Panc1 (cell line): Measurements from ENCODE around the gene SP100. TPM values are rescaled to one million over a fixed set of nuclear protein-coding genes. Genes with fewer than 3 reads are reported as not detected.

Source experiments
- ATAC-seq: fragments of 200-7000 bp; cut with Tn5 transposase; 2 replicates; pipeline ENCODE4 v1.9.1; 2020; ENCODE audit warnings: mild to moderate bottlenecking, moderate library complexity
- BruUV-seq: library from RNA; stranded (reverse); fragments of 400-500 nt; replicated peaks from 2 replicates; lab custom pipeline; 2021; lab: Mats Ljungman, UMichigan
- CTCF ChIA-PET: fragments of 300-600 bp; sonication (Branson Sonifier 250); formaldehyde crosslinking; loops from one replicate; lab custom pipeline; 2022; ENCODE audit warnings: antibody characterized with exemption; lab: Charles Lee
- POLR2A ChIA-PET: fragments of 300-600 bp; sonication (Branson Sonifier 250); formaldehyde crosslinking; loops from one replicate; lab custom pipeline; 2022; ENCODE audit warnings: antibody characterized with exemption; lab: Charles Lee
- DNase-seq: peaks from one replicate; pipeline ENCODE4 v3.0.0-alpha.2; 2010; ENCODE audit warnings: low read depth, low spot score
- H3K27ac ChIP-seq: 2 replicates; pipeline ENCODE4 v1.5.1; 2011; ENCODE audit warnings: mild to moderate bottlenecking, low read length, inconsistent platforms
- H3K27me3 ChIP-seq: fragments of 200-500 bp; sonication (Bioruptor generic); 2 replicates; pipeline ENCODE4 v1.6.0; 2014; ENCODE audit warnings: low read length, inconsistent platforms; ENCODE audit not compliant: control insufficient read depth, insufficient read depth
- H3K36me3 ChIP-seq: fragments of 200-500 bp; sonication (Bioruptor generic); 2 replicates; pipeline ENCODE4 v1.5.1; 2014; ENCODE audit warnings: inconsistent platforms, mild to moderate bottlenecking, low read length, moderate library complexity; ENCODE audit not compliant: control insufficient read depth, insufficient read depth
- H3K4me1 ChIP-seq: 2 replicates; pipeline ENCODE4 v1.5.1; 2011; ENCODE audit warnings: inconsistent platforms, mild to moderate bottlenecking, low read length, moderate library complexity; ENCODE audit not compliant: control insufficient read depth, insufficient read depth
- H3K4me3 ChIP-seq, 2 experiments: 2 replicates each; pipeline ENCODE4 v1.5.1; 2011 to 2012; ENCODE audit warnings: low read depth in 2 of 2, low read length in 2 of 2, mild to moderate bottlenecking in 2 of 2, inconsistent platforms in 1 of 2, moderate library complexity in 1 of 2
- H3K9me3 ChIP-seq: fragments of 200-500 bp; sonication (Bioruptor generic); 2 replicates; pipeline ENCODE4 v1.5.1; 2014; ENCODE audit warnings: low read depth, mild to moderate bottlenecking, inconsistent platforms, low read length, moderate library complexity; ENCODE audit not compliant: control insufficient read depth, insufficient read depth
- POLR2AphosphoS5 ChIP-seq: IDR thresholded peaks from 2 replicates; pipeline ENCODE4 v1.6.1; 2012; ENCODE audit warnings: mild to moderate bottlenecking, low read depth, low read length, moderate library complexity
- SIN3A ChIP-seq: IDR thresholded peaks from 2 replicates; pipeline ENCODE4 v1.6.1; 2012; ENCODE audit warnings: low read depth, mild to moderate bottlenecking, low read length, moderate library complexity, borderline replicate concordance; ENCODE audit not compliant: insufficient read depth
- TCF7L2 ChIP-seq: IDR thresholded peaks from 2 replicates; pipeline ENCODE4 v1.6.1; 2011; ENCODE audit warnings: mild to moderate bottlenecking, low read depth, low read length, inconsistent platforms
- in situ Hi-C: cut with HindIII; loops from 2 replicates; pipeline ENCODE4 v1.10.0; 2016; ENCODE audit warnings: low sequenced_read_pairs, low pct_unique_long_range_greater_than_20kb
- intact Hi-C: fragments of 100-400 bp; cut with micrococcal nuclease; formaldehyde crosslinking; loops from one replicate; pipeline ENCODE4 v1.10.0; 2022; ENCODE audit not compliant: unreplicated experiment
- total RNA-seq: library from RNA; stranded (reverse); gene quantifications from one replicate; pipeline ENCODE4 v1.2.1, GENCODE V29; 2021; ENCODE audit not compliant: unreplicated experiment
- TF ChIP-seq, protein P1 (sequence below): fragments of 450-650 bp; IDR thresholded peaks from 2 replicates; pipeline ENCODE4 v1.5.1; 2017; ENCODE audit warnings: mild to moderate bottlenecking
- TF ChIP-seq, protein P2 (sequence below), 2 experiments: IDR thresholded peaks; 2 replicates each; pipeline ENCODE4 v1.6.1; 2011 to 2012; ENCODE audit warnings: low read depth in 2 of 2, control low read depth in 1 of 2, low read length in 1 of 2, mild to moderate bottlenecking in 1 of 2, moderate library complexity in 1 of 2; ENCODE audit not compliant: insufficient read depth in 1 of 2

Gene SP100
- total RNA-seq, 1 experiment from 2014 or later = 27.2 TPM

DNA sequence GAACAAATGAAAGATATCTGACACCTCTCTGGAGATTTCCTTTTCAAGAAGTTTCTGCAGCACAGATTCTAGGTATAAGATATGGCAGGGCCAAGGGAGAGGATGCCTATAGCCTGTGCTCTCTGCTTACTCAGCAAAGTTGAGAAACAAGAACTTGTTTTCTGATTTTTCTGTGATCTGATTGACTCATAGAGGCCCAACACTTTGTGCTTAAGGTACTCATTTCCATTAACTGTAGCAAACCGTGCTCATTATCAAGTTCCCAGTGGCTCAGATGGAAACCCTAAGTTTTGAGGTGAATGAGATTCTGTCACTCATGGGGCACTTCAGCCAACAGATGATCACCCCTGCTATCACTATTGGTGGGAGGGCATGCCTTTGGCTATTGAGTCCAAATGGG, 124.3 kb downstream of the SP100 start:
- in situ Hi-C loops = no loop called here
- BruUV-seq = no TSS peak

DNA sequence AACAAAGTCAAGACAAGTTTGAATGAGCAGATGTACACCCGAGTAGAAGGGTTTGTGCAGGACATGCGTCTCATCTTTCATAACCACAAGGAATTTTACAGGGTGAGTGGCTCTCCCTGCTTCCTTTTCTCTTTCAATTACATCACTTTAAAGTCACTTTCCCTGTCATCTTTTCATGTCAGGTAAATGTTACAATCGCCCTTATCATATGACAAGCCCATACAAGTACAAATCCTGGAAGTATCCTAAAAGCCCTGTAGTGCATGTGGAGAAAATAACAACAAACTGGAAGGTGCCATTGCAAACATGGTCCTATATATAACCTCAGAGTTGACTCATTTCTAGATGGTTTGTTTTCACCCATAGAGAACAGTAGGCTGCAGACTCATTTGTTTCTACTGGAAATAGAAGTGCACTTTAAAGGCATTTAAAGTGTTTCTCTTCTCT, 126.0 kb downstream of the SP100 start:
- TF ChIP-seq, protein P1, sequence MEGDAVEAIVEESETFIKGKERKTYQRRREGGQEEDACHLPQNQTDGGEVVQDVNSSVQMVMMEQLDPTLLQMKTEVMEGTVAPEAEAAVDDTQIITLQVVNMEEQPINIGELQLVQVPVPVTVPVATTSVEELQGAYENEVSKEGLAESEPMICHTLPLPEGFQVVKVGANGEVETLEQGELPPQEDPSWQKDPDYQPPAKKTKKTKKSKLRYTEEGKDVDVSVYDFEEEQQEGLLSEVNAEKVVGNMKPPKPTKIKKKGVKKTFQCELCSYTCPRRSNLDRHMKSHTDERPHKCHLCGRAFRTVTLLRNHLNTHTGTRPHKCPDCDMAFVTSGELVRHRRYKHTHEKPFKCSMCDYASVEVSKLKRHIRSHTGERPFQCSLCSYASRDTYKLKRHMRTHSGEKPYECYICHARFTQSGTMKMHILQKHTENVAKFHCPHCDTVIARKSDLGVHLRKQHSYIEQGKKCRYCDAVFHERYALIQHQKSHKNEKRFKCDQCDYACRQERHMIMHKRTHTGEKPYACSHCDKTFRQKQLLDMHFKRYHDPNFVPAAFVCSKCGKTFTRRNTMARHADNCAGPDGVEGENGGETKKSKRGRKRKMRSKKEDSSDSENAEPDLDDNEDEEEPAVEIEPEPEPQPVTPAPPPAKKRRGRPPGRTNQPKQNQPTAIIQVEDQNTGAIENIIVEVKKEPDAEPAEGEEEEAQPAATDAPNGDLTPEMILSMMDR = no peak
- no peak for TF ChIP-seq POLR2AphosphoS5
- TF ChIP-seq SIN3A = no peak
- TF ChIP-seq, protein P2, sequence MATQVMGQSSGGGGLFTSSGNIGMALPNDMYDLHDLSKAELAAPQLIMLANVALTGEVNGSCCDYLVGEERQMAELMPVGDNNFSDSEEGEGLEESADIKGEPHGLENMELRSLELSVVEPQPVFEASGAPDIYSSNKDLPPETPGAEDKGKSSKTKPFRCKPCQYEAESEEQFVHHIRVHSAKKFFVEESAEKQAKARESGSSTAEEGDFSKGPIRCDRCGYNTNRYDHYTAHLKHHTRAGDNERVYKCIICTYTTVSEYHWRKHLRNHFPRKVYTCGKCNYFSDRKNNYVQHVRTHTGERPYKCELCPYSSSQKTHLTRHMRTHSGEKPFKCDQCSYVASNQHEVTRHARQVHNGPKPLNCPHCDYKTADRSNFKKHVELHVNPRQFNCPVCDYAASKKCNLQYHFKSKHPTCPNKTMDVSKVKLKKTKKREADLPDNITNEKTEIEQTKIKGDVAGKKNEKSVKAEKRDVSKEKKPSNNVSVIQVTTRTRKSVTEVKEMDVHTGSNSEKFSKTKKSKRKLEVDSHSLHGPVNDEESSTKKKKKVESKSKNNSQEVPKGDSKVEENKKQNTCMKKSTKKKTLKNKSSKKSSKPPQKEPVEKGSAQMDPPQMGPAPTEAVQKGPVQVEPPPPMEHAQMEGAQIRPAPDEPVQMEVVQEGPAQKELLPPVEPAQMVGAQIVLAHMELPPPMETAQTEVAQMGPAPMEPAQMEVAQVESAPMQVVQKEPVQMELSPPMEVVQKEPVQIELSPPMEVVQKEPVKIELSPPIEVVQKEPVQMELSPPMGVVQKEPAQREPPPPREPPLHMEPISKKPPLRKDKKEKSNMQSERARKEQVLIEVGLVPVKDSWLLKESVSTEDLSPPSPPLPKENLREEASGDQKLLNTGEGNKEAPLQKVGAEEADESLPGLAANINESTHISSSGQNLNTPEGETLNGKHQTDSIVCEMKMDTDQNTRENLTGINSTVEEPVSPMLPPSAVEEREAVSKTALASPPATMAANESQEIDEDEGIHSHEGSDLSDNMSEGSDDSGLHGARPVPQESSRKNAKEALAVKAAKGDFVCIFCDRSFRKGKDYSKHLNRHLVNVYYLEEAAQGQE (IDR thresholded peaks at IDR 0.05; ENCODE audit: insufficient read depth in 1 of 2, low read depth in 2 of 2, low read length in 1 of 2) = no peak
- TF ChIP-seq TCF7L2 = no peak
- ChIA-PET CTCF (no interaction called here), POLR2A (no interaction called here)
- no peaks in the 10 kb centered on the region for H3K36me3 ChIP-seq
- no peak overlapping the region for H3K27ac ChIP-seq
- no peaks in the 10 kb centered on the region for H3K4me1 ChIP-seq
- H3K4me3 ChIP-seq = no peak overlapping the region
- 0 out of 2 replicates have a peak, but pooled peaks cover 2% of the 10 kb centered on the region for H3K27me3 ChIP-seq
- intact Hi-C loops = no loop called here
- ATAC-seq (no peak), DNase-seq (no peak)
- in situ Hi-C loops = no loop called here
- BruUV-seq = no TSS peak
- no peaks in the 10 kb centered on the region for H3K9me3 ChIP-seq

More for the DNA sequence above, 124.3 kb downstream of the SP100 start:
- ATAC-seq (no peak), DNase-seq (no peak)
- Histone ChIP-seq H3K4me1 (no peaks in the 10 kb centered on the region), H3K36me3 (no peaks in the 10 kb centered on the region), H3K27ac (no peak overlapping the region), H3K9me3 (no peaks in the 10 kb centered on the region), H3K27me3 (0 out of 2 replicates have a peak, but pooled peaks cover 2% of the 10 kb centered on the region), H3K4me3 (no peak overlapping the region)
- ChIA-PET CTCF (no interaction called here), POLR2A (no interaction called here)
- intact Hi-C loops = no loop called here
- TF ChIP-seq, protein P2 (IDR thresholded peaks at IDR 0.05; ENCODE audit: insufficient read depth in 1 of 2, low read depth in 2 of 2, low read length in 1 of 2) = no peak
- TF ChIP-seq TCF7L2 (no peak), SIN3A (no peak), POLR2AphosphoS5 (no peak)
- TF ChIP-seq, protein P1 = no peak
